Hindlimb muscle (tissue), 1 donor: ENCODE measurements around the gene NFYC. TPM values are rescaled to one million over a fixed set of nuclear protein-coding genes. Genes with fewer than 3 reads are reported as not detected.

Source experiments
- DNase-seq: peaks from one replicate; pipeline ENCODE4 v3.0.0-alpha.2; 2013
- polyA plus RNA-seq: library from polyadenylated mRNA; unstranded; fragments of 120-200 nt; gene quantifications from one replicate; pipeline ENCODE4 v1.2.1, GENCODE V29; 2013; ENCODE audit not compliant: insufficient read length

NFYC gene
- polyA plus RNA-seq, 1 donor, result 63.2 TPM

DNA sequence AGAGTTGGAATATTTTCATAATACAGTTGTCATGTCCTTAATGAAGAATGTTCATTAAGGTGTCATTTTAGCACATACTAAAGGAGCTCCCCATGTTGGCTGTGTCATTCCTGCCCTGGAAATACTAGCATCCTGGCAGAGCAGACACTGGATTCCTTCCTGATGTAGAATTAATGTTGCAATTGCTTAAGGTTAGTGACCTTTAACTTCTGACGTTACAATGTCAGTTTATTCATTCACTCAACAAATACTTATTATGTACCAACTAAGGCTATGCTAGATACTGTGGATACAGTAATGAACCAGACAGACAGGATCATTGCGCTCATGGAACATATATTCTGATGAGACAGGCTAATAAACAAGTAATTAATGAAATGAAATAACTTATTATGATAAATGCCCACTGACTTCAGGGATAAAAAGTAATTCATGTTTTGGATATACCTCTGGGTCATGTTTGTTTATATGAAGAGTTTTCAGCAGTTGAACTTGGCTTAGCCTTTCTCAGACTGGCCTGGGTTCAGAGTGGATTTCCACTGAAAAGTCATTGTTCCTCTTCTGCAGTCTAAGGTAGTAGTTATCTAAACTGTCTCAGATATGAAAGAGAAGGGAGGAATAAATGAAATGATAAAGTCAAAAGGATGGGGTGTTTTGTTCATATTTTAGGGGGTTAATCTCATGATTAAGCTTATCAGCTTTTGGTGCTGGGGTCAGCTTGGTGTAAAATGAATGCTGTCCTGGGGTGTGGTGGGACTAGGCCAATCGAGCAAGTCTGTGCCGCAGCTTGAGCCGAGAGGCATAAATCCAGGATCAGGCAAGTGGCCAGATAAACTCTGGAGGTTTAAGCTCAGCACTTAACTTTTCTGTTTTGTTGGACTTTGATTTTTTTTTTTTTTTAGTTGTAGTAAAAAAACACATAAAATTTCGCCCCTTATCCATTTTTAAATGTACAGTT, 48.8 kb downstream of the NFYC start:
- no peak for DNase-seq

GRCh38 chr1:40740997-40741736, 49.7 kb downstream of the NFYC start:
- DNase-seq, result no peak

GRCh38 chr1:40742363-40743061, 51.0 kb downstream of the NFYC start:
- peak; percentile 42 for DNase-seq

- DNase-seq, result no peak
These were observed 51.9 kb downstream of the NFYC start for GRCh38 chr1:40743452-40743851.

GRCh38 chr1:40743860-40744259, 52.4 kb downstream of the NFYC start:
- no peak for DNase-seq

- no peak for DNase-seq
These were observed 53.7 kb downstream of the NFYC start for GRCh38 chr1:40745176-40745575.

DNA sequence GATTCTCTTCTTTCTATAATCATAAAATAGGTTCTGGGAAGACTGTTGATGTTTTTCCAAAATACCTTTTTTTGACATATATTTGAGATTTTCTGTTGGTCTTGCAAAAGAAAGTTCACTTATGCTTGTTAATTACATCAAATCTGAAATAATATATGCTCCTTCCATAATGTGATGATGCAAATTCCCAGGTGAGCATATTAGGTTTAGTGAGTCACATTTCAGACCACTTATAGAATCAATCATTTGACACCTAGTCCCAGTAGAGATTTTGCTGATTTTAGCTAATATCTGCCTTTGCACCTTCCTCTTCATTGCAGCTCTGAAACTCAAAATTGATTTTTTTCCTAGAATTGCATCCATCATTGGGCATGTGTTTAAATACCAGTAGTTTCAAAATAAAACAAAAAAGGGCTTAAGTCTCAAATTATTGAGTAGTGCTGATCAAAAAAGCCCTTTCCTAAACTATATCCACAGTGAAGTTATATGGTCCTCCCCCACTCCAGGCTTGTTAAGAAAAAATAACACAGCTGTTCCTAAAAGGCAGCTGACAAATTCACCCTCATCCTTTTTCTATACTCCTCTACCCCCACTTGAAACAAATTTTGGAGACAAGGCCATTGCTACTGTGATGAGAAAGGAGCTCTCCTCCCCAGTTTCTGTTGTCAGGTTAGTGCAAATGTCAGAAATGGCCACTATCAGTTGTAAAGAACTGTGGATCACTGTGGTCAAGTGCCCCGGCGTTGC, 55.0 kb downstream of the NFYC start:
- DNase-seq, result no peak

GRCh38 chr1:40748841-40749718, 57.6 kb downstream of the NFYC start:
- no peak for DNase-seq

DNA sequence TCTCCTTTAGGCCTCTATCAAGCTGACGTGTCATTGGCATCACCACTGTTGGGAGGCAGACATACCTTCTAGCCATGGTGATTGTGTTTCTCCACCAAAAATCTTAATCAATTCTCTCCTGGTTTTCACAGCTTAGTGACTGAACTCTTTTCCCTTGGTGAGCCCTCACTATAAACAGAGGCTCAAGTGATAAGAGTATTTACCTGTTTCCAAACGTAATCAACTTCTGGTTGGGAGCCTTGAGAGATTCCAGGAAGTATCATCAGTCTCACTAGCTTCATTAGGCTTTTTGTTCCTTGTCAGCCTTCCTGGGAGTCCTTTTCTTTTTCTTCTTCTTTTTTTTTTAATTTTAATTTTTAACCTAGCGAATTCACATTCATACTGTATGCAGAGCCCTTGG, 58.3 kb downstream of the NFYC start:
- DNase-seq, result no peak

- DNase-seq, result no peak
These were observed 59.0 kb downstream of the NFYC start for GRCh38 chr1:40750451-40750908.

- no peak for DNase-seq
These were observed 60.3 kb downstream of the NFYC start for GRCh38 chr1:40751802-40752201.

- no peak for DNase-seq
These were observed 61.8 kb downstream of the NFYC start for GRCh38 chr1:40753142-40753882.

- no peak for DNase-seq
These were observed 62.7 kb downstream of the NFYC start for GRCh38 chr1:40754201-40754600.

GRCh38 chr1:40755067-40755466, 63.6 kb downstream of the NFYC start:
- no peak for DNase-seq

DNA sequence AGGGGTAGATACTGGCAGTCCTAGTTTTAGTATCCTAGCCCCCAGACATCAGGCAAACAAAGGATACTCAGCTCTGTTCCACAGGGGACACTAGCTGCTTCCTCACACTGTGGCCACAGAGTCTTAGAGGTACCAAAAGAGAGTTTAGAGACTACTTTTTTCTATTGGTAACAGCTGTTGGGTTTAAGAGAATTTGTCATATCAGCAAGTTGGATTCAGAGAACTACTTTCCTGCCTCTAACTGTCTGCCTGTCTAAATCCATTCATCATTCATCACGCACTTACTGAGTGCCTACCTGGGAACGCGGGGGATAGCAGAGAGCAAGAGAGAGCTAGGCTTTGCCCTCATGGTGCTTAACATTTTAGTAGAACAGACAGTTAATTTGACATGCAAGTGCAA, 65.0 kb downstream of the NFYC start:
- DNase-seq, result no peak

- no peak for DNase-seq
These were observed 65.6 kb downstream of the NFYC start for GRCh38 chr1:40757084-40757483.

DNA sequence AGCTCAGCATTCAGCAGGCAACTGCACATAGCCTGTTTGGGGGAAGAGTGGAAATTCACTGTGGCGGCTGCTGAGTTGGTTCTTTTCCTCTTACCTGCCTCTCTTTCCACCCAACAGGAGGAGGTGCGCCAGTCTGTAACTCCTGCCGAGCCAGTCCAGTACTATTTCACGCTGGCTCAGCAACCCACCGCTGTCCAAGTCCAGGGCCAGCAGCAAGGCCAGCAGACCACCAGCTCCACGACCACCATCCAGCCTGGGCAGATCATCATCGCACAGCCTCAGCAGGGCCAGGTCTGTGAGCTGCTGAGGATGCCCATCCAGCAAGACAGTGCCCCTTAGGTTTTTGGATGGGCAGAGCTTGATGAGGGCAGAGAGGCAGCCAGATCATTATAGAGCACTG, 66.5 kb downstream of the NFYC start:
- DNase-seq, result no peak

- DNase-seq, result no peak
These were observed 67.3 kb downstream of the NFYC start for GRCh38 chr1:40758578-40759343.

GRCh38 chr1:40760984-40761383, 69.5 kb downstream of the NFYC start:
- no peak for DNase-seq
